Parathyroid adenoma (tissue), 2 donors: ENCODE results near the gene IL6.
"Not testable (repeated sequence)": the region's sequence is repeated elsewhere in the genome, so short reads cannot be mapped to it uniquely, and the experiment has no call there.

Experiments used
- H2AFZ ChIP-seq: fragments of 300-600 bp; sonication (generic); one replicate; pipeline ENCODE4 v1.7.0; 2017; ENCODE audit warnings: antibody characterized with exemption, mild to moderate bottlenecking
- H3K27ac ChIP-seq: fragments of 300-600 bp; sonication (generic); one replicate; pipeline ENCODE4 v1.7.0; 2017
- H3K27me3 ChIP-seq: fragments of 300-600 bp; sonication (generic); one replicate; pipeline ENCODE4 v1.7.0; 2017; ENCODE audit warnings: low read length; ENCODE audit not compliant: control insufficient read depth, insufficient read depth
- H3K36me3 ChIP-seq: fragments of 300-600 bp; sonication (generic); one replicate; pipeline ENCODE4 v1.7.0; 2017; ENCODE audit warnings: low read length; ENCODE audit not compliant: control insufficient read depth, insufficient read depth
- H3K4me1 ChIP-seq: fragments of 300-600 bp; sonication (generic); one replicate; pipeline ENCODE4 v1.7.0; 2017; ENCODE audit warnings: control low read depth
- H3K4me2 ChIP-seq: fragments of 300-600 bp; sonication (generic); one replicate; pipeline ENCODE4 v1.7.0; 2017; ENCODE audit warnings: low read length
- H3K4me3 ChIP-seq: fragments of 300-600 bp; sonication (generic); one replicate; pipeline ENCODE4 v1.7.0; 2017; ENCODE audit warnings: low read depth, low read length
- H3K79me2 ChIP-seq: fragments of 300-600 bp; sonication (generic); one replicate; pipeline ENCODE4 v1.7.0; 2017; ENCODE audit warnings: control low read depth
- H3K9ac ChIP-seq: fragments of 300-600 bp; sonication (generic); one replicate; pipeline ENCODE4 v1.7.0; 2017; ENCODE audit warnings: mild to moderate bottlenecking
- H3K9me3 ChIP-seq: fragments of 300-600 bp; sonication (generic); one replicate; pipeline ENCODE4 v1.7.0; 2017; ENCODE audit warnings: low read length; ENCODE audit not compliant: control insufficient read depth
- CTCF ChIP-seq: fragments of 300-600 bp; sonication (generic); IDR thresholded peaks from one replicate; pipeline ENCODE4 v1.7.0; 2017; ENCODE audit warnings: antibody characterized with exemption, mild to moderate bottlenecking
- donor health status: primary hyperparathyroidism.

IL6 gene

GRCh38 chr7:22705874-22706273 is 21.1 kb upstream of the IL6 start:
- not testable (repeated sequence) for H2AFZ ChIP-seq, H3K27ac ChIP-seq, H3K4me2 ChIP-seq, H3K4me1 ChIP-seq, H3K9me3 ChIP-seq, H3K27me3 ChIP-seq, H3K36me3 ChIP-seq, H3K4me3 ChIP-seq, H3K9ac ChIP-seq, H3K79me2 ChIP-seq

DNA sequence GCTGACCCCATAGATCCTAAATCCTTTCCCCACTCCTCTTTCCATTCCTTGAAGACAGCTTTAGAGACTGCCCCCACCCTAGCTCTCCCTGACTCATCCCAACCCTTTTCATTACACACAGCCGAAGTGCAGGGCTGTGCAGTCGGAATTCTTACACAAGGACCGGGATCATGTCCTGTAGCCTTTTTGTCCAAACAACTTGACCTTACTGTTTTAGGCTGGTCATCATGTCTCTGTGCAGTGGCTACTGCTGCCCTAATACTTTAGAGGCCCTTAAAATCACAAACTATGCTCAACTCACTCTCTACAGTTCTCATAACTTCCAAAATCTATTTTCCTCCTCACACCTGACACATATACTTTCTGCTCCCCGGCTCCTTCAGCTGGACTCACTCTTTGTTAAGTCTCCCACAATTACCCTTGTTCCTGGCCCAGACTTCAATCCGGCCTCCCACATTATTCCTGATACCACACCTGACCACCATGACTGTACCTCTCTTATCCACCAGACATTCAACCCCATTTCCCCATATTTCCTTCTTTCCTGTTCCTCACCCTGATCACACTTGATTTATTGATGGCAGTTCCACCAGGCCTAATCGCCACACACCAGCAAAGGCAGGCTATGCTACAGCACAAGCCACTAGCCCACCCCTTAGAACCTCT is 19.8 kb upstream of the IL6 start:
- not testable (repeated sequence) for H3K4me1 ChIP-seq, H3K4me2 ChIP-seq, H3K79me2 ChIP-seq, H3K36me3 ChIP-seq, H3K9ac ChIP-seq, H3K4me3 ChIP-seq, H2AFZ ChIP-seq, H3K27me3 ChIP-seq, H3K9me3 ChIP-seq, H3K27ac ChIP-seq

- not testable (repeated sequence) for H3K27ac ChIP-seq, H3K79me2 ChIP-seq, H3K27me3 ChIP-seq
Measured at GRCh38 chr7:22708214-22708613, 18.8 kb upstream of the IL6 start.

DNA sequence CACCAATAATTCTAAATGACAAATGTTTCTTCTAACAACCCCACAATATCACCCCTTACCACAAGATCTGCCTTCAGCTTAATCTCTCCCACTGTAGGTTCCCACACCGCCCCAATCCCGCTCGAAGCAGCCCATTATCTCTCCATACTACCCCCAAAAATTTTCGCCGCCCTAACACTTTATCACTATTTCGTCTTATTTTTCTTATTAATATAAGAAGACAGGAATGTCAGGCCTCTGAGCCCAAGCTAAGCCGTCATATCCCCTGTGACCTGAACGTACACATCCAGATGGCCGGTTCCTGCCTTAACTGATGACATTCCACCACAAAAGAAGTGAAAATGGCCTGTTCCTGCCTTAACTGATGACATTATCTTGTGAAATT is 18.3 kb upstream of the IL6 start:
- not testable (repeated sequence) for H3K4me1 ChIP-seq, H2AFZ ChIP-seq, H3K79me2 ChIP-seq, H3K27me3 ChIP-seq, H3K4me2 ChIP-seq, H3K9ac ChIP-seq, H3K4me3 ChIP-seq, H3K36me3 ChIP-seq, H3K27ac ChIP-seq, H3K9me3 ChIP-seq

More at GRCh38 chr7:22708214-22708613, 18.8 kb upstream of the IL6 start:
- H3K4me2 ChIP-seq, H3K36me3 ChIP-seq, H3K9me3 ChIP-seq, H2AFZ ChIP-seq, H3K4me3 ChIP-seq, H3K9ac ChIP-seq, H3K4me1 ChIP-seq: not testable (repeated sequence)

GRCh38 chr7:22709062-22709829 is 17.8 kb upstream of the IL6 start:
- not testable (repeated sequence) for H3K27ac ChIP-seq, H3K36me3 ChIP-seq, H3K4me1 ChIP-seq, H3K27me3 ChIP-seq, H2AFZ ChIP-seq, H3K9ac ChIP-seq, H3K4me2 ChIP-seq, H3K9me3 ChIP-seq, H3K79me2 ChIP-seq, H3K4me3 ChIP-seq

- TF ChIP-seq CTCF: no peak
- Histone ChIP-seq H3K27ac (no peak overlapping the region), H3K4me3 (no peak overlapping the region), H3K36me3 (no peaks in the 10 kb centered on the region), H3K79me2 (no peaks in the 10 kb centered on the region), H3K4me2 (no peak overlapping the region), H3K4me1 (no peaks in the 10 kb centered on the region), H3K9ac (no peak overlapping the region), H2AFZ (no peak overlapping the region), H3K9me3 (no peaks in the 10 kb centered on the region), H3K27me3 (no peaks in the 10 kb centered on the region)
Measured at GRCh38 chr7:22709857-22710256, 17.1 kb upstream of the IL6 start.

DNA sequence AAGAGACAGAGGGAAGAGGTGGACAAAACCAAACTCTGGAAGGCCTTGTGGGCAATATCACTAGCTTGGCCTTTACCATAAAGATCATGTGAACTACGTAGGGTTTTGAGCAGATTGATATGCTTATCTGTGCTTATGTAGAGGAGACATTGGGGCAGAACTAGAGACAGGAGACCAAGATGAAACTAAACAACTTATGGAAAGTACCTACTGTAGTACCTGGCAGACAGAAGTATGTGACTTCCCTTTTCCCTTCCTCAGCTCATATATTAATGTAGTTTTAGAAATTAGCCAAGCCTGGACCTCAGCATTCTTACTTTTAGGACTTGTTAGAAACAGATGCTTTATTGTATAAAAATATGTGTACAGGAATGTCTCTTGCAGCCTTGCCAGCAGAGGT is 14.0 kb upstream of the IL6 start:
- H3K27ac ChIP-seq: no peak overlapping the region
- TF ChIP-seq CTCF: no peak
- H3K4me2 ChIP-seq: no peak overlapping the region
- H3K9ac ChIP-seq: no peak overlapping the region
- no peaks in the 10 kb centered on the region for H3K79me2 ChIP-seq
- no peaks in the 10 kb centered on the region for H3K4me1 ChIP-seq
- H3K36me3 ChIP-seq: no peaks in the 10 kb centered on the region
- H2AFZ ChIP-seq: no peak overlapping the region
- no peaks in the 10 kb centered on the region for H3K9me3 ChIP-seq
- no peaks in the 10 kb centered on the region for H3K27me3 ChIP-seq
- no peak overlapping the region for H3K4me3 ChIP-seq
